EL (cell line): ENCODE results near the gene KIAA1549.

Source experiments
- DNase-seq: peaks from one replicate; pipeline ENCODE4 v3.0.0-alpha.2; 2016

KIAA1549 gene

DNA sequence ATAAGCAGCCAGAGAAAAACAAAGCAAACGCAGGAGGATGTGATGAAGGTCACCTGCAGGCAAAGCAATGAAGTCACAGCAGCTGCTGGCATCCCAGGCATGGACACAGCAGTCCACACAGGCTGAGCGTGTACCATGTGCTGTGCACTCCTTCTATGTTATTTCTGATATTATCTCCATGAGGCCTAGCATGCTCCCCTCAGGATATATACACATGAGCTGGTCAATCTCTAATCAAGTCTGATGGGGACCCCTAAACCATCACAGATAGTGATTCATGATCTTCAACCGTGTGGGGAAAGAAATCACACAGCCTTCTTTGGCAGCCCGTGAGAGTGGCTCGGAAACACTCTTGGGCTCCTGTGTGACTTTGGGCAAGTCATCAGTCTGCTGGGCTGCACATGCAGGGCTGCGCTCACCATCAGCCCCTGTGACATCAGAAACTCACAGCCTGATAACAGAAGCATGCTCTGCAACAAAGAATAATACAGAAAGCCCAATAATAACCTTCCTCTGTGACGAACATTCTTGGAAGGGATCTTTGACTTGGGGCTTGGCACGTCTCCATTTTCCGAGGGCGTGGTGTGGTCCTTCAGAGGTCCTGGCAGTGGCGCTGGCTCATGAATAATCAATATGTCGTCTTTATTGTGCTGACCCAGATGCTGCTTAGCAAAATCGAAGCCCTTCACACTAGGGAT lies 100.2 kb downstream of the KIAA1549 start:
- no peak for DNase-seq

DNA sequence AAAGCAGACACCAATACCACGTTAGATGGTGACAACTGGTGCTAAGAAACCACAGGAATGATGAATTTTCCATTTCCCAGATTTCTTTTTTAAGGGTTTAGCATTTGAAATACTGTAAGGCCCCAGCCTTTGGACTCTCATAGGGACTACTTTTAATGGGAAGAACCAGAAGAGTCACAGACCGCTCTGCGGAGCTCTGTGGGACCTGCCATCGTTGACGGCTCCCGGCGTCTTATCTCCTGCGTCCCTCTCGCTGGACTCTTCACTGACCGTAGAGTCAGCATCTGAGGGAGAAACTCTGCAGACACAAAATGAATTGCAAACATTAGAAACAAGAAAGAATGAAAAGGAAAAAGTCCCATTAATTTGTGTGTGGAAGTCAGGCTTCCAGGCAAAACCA lies 101.8 kb downstream of the KIAA1549 start:
- no peak for DNase-seq

DNA sequence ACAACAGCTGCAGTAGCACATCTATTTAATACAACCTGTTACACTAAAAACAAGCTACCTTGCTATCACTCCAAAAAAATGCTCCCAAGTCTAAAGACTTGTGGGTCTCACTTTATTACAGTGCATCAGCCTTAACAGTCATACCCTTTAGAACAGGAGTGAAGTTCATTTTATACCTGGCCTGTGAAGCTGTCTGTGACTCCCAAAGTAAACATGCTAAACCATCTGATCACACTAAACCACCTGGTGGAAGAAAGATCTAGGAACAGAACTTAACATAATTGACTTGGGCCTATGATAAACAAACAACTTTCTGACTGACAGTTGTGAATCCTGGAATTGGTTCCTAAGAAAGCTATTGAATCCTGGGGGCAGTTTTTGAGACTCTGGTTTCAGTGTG lies 102.3 kb downstream of the KIAA1549 start:
- DNase-seq: no peak

DNA sequence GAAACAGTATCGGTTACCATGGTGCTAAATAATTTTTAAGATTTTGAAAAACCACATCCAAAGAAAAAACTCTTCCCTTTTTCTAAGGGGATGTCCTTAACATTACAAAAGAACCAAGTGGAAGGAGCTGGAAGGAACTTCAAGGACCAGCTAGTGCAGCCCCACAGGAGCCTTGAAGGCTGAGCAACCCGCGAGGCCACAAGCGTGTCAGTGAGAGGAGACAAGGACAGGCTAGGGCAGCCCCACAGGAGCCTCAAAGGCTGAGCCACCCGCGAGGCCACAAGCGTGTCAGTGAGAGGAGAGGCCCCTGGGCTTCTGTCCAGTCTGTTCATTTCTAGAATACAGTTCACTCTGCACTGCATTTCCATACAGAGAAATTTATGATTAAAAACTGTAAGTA lies 103.1 kb downstream of the KIAA1549 start:
- no peak for DNase-seq

DNA sequence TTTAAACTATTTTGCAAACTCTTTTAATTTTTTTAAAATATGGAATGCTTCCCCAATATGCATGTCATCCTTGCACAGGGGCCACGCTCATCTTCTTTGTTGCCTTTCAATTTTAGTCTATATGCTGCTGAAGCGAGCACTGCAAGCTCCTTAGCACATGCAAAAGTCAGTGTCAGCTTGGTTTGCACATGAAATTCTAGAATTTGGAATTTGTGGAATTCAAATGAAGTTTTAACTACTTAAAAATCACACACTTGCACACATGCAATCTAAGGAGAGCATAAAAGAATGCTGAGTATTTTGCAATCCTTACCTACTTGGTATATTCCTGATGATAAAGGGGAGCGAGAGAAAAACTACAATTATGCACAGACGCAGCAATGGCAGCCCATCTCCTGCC lies 104.9 kb downstream of the KIAA1549 start:
- DNase-seq: peak; percentile 15

DNA sequence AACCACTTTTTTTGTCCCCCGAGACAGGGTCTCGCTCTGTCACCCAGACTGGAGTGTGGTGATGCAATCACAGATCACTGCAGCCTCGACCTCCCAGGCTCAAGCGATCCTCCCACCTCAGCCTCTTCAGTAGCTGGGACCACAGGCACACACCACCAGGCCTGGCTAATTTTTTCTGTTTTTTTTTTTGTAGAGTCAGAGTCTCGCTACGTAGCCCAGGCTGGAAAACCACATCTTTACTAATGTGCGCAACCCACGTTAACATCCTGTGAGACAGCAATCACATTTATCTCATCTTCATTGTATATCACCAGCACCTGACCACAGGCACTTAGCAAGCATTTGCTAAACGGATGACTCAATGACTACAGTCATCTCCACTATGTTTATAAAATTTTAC lies 105.4 kb downstream of the KIAA1549 start:
- DNase-seq: peak; percentile 85

DNA sequence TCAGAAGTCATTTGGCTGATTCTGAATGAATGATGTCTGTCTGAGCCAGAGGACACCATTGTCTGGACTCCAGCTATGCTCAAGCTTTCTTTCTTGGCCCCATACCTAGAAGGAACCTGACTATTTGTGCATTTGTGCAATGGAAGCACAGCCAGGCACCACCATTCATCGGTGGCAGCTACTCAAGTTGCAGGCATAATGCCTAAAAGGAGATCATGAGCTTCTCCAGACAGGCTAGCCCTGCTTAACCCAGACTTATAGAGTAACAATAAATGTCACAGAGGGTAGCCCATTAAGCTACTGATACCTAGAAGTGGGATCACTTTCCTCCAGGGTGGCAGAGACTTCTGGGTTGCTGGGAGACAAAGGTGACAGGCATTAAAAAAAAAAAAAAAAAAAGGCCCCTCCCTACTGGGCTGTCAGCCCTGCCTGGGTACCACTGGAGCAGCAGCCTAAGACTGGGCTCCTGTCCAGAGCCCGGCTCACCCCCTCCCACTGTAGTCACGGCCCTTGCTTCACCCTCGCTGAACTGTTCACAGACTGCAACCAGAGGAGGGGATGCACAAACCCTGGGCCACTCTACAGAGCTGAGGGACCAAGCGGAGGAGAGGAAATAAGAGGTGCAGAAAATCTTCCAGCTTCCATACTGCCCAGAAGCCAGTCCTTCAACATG lies 107.8 kb downstream of the KIAA1549 start:
- no peak for DNase-seq

DNA sequence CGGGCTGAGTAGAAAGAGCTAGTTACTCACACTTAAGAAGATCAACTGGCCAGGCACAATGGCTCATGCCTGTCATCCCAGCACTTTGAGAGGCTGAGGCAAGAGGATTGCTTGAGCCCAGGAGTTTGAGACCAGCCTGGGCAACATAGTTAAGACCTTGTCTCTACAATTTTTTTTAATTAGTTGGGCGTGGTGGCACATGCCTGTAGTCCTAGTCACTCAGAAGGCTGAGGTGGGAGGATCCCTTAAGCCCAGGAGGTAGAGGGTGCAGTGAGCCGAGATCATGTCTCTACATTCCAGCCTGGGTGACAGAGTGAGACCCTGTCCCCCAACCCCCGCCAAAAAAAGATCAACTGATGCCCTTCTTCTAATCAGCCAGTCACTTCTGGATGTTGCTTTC lies 108.6 kb downstream of the KIAA1549 start:
- DNase-seq: peak; percentile 58

DNA sequence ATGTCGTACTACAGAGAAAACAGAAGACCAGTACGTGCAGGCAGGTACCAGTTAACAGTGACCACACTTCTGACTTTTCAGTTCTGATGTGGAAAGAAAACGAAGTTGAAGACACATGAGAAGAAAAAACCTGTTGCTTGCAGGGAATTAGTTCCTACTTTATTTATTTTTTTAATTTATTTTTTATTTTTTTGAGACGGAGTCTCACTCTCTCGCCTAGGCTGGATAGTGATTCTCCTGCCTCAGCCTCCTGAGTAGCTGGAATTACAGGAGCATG lies 109.4 kb downstream of the KIAA1549 start:
- no peak for DNase-seq

DNA sequence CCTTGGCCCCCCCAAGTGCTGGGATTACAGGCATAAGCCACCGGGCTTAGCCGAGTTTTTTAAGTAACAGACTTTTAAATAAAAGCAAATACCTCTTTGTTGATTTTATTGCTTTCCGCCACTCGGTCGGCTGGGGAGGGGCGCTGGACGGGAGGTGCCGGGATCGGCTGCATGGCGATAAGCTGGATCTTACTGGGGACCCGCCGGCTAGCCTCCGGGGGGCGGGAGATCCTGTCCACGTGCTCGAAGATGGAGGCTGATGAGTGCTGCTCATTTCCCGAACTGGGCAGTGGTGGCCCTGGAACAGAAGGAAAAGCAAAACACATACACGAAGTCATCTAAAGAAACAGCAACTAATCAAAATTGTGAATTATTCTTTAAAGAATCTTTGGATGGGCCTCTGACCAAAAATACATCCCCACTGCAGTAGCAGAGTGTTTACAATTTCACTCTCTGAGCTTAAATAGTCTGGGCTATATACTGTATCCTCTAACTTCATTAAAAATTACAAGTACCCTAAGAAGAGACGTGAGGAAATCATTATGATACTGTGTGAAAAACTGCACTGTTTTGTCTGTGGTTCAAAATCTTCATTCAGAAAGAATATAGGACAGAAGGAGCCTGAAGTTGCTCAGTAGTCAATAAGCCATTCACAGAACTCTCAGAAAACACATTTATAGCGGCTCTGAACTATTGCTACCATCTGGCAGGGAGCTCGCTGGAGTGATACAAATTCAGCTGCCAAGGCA lies 110.0 kb downstream of the KIAA1549 start:
- DNase-seq: no peak

DNA sequence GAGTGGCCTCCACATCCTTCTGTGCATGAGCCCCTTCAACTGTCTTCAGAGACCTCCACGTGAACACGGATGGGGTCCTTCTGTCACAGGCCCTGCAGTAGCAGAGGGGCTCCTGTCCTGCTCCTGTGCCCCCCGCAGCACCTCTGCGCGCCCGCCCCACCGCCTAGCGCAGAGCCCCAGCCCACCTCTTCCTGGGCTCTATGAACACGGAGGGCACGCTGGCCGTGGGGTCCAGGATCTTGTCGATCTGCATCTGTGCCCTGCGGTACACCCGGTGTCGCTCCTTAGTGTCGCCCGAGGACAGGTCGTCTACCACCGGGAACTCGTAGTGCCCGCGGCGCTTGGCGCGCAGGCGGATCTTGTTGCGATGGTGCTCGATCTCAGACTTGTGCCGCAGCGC lies 111.8 kb downstream of the KIAA1549 start:
- DNase-seq: no peak

DNA sequence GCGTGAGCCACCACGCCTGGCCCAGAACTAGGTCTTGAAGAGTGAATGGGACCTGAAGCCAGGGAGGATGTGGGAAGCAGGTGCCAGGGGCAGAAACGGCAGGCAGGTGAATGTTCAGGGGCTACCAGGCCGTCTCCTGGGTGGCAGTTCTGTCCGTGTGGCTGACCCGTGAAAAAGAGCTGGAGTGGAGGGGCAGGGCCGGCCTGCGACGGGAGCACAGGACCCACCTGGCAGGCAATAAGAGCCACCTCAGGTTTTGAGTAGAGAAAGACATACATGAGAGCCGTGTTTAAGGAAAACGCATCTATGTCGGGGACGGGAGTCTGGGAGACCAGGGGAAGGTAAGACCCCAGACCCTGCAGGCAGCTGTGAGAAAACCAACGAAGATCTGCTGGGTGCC lies 112.5 kb downstream of the KIAA1549 start:
- DNase-seq: no peak

DNA sequence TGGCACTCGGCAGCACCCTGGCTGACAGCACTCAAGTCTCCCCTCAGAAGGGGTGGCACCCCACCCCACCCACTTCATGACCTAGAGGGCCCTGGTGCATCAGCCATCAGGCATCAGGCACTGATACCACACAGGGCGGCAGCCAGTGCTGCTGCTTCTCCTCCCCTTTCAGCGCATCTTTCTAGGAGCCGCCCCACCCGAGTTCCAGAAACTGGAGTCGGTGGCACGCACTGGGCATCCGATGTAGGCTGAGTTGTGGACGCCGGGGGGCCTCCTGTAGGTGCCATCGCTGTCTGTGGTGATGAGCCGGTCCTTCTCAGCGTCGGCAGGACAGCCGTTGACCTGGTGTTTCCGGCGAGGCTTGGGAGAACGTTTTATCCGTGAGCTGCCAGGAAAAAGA lies 113.4 kb downstream of the KIAA1549 start:
- DNase-seq: no peak

DNA sequence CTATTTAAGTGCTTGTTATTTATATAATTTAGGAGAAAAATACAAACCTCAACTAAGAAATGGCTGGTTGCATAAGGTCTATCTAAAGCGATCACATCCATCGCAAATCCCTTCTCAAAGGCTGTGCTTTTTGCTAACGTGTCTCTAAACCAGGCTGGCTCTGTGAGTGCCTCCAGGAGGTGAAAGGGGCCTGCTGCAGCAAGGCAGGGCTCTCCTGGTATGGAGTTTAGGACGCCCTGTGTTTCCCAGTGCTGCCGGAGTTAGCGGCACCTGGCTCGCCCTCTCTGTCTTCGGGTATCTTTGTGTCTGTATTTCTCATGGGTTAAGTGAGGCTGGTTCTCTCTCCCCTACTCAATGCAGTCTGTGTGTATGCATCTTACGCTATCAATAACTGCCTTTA lies 114.8 kb downstream of the KIAA1549 start:
- no peak for DNase-seq

DNA sequence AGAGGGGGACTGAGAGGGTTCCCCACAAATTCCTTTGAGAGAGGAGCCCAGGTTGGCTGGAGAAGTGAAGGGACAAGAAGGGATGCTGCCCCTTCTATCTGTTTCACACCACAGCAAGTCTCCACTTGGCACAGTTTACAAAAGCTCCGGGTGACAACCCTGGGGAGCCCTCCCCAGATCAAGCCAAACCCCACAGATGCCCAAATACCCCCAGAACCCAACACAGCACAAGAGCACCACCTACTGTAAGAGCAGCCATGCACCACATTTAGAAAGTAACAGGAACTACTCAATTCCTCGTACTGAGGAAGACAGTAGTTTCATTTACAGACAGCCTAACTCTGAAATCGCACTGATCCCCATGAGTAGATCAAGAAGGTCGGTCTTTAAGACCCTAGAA lies 115.3 kb downstream of the KIAA1549 start:
- no peak for DNase-seq

DNA sequence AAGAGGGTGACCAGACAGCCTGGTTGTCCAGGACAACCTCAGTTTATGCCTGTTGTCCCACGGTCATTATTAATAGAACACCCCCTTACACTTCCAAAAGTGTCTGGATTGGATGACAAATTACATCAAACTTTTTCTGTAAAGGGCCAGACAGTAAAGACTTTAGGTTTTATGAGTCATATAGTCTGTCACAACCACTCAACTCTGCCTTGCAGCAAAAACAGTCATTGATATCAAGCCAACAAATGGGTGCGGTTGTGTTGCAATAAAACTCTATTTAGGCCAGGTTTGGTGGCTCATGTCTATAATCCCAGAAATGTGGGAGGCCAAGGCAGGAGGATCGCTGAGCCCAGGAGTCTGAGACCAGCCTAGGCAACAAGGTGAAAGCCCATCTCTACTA lies 116.5 kb downstream of the KIAA1549 start:
- DNase-seq: peak; percentile 77

DNA sequence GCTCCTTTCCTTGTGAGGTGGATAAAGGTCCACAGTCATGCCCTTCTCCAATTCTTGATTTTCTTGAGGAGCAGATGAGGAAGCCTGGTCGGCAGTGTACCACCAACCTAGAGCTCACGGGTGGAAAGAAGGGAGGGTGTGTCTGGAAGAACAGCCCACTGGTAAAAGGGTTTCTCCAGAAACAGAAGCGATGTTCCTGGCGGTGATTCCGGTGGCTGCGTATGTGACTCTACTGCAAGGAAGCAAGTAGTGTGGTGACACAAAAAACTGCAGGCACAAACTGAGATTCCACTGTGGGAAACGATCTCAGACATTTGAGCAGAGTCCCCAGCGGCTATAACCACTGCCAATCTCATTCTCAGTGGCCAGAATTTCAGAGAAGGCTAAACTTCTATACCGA lies 117.3 kb downstream of the KIAA1549 start:
- DNase-seq: no peak

DNA sequence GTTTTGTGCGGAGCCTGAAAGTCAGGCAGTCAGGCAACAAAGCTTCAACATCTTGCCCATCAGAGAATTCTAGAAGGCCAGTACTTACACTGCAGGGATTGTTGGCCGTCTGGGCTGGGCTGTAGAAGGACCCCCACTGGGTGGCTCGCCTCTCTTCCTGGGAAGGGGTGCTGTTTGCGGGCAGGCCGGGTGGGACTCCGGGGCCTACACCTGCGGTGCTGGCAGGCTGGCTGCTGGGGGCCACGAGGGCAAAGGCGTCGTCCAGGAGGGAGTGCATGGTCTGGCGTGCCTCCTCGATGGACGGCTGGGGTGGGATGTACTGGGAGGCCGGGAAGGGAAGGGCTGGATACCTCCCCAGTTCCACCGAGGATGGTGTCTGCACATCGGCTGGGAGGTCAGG lies 120.1 kb downstream of the KIAA1549 start:
- no peak for DNase-seq

DNA sequence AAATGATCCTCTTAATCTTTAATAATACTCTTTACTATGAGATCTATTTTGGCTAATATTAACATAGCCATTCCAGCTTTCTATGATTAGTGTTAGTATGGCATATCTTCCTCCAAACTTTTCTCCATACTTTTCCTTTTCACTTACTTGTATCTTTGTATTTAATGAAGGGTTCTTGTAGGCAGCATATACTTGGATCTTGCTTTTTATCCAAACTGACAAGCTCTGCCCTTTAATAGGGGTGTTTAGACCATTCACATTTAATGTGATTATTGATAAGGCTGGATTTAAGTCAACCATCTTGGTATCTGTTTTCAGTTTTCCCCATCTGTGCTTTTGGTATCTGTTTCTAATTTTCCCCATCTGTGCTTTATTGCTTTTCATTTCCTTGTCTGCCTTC lies 123.5 kb downstream of the KIAA1549 start:
- DNase-seq: no peak

DNA sequence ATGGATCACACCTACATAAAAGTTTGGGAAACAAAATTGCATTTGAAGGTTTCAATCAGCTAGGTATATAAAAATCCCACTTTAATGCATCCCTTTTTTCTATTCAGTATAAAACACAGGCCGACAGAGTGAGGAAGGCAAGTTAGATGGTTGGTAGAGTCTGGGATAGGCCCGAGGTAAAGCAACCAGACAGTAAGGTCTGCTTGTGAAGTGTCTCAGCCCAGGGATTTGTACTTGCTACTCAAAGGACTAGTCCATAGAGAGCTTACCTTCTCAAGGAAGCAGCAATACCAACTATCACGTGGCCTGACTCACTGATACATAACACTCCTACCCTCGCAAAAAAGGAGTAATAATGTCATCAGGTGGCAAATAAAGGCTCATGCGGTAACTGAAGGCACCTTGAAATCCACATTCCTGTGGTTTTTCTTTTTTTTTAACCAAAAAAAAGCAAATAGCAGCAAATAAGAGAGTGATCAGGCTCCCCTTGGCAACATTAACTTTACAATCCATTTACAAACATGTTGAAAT lies 127.0 kb downstream of the KIAA1549 start:
- DNase-seq: no peak

DNA sequence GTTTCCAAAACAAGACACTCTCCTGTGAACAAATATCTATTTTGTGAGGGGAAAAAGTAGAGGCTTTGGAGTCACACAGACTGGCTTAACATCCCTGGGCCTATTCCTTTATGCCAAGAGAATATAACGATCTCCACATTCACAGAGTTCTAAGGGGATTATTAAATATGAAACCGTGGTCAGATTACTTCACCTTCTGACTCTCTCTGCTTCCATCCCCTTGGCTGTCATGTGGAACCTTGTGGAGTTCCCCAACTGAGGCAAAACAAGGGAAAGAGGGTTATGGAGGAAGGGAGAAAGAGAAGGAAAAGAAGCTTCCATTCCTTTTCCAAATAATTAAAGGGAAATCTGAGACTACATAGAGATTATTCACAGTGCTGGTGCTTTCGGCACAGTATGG lies 127.7 kb downstream of the KIAA1549 start:
- DNase-seq: no peak

DNA sequence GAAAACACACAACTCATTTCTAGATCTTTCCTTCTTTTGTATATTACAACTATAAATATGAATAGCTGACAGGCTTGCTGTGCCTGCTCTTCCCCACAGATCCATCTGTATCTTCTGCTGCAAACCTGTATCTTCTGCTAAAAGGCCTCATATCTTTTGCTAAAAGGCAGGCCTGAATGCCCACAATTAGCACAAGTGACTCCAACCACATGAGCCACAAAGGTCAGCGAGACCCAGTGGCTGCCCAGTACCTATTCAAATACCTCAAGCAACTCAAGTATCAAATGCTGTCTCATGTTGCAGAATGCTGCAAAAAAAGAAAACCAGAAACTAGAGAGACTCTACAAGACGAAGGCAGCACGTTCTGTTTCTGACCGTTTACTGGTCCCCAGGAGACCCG lies 128.7 kb downstream of the KIAA1549 start:
- DNase-seq: no peak

DNA sequence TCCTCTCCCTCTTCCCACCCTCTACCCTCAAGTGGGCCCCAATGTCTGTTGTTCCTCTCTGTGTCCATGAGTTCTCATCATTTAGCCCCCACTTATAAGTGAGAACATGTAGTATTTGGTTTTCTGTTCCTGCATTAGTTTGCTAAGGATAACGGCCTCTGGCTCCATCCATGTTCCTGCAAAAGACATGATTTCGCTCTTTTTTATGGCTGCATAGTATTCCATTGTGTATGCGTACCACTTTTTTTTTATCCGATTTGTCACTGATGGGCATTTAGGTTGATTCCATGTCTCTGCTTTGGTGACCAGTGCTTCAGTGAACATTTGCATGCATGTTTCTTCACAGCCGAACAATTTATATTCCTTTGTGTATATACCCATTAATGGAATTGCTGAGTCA lies 131.5 kb downstream of the KIAA1549 start:
- DNase-seq: no peak
